Neuronal stem cell (in vitro differentiated cells): Measurements from ENCODE around the gene EIF4E.
A peak's percentile ranks its signal among the peaks of the same experiment; 100 is the strongest.

Experiments used
- DNase-seq: peaks from one replicate; pipeline ENCODE4 v3.0.0-alpha.2; 2013; ENCODE audit warnings: low spot score
- H2AFZ ChIP-seq: one replicate; pipeline ENCODE4 v1.6.1; 2013; ENCODE audit warnings: mild to moderate bottlenecking, low read length, inconsistent platforms
- H2AK5ac ChIP-seq: 2 replicates; pipeline ENCODE4 v1.6.1; 2013; ENCODE audit warnings: low read depth, mild to moderate bottlenecking, inconsistent platforms, low read length, moderate library complexity, mixed read lengths
- H2BK120ac ChIP-seq: 2 replicates; pipeline ENCODE4 v1.6.1; 2013; ENCODE audit warnings: low read depth, mild to moderate bottlenecking, inconsistent platforms, low read length, moderate library complexity, mixed read lengths
- H2BK12ac ChIP-seq: one replicate; pipeline ENCODE4 v1.6.1; 2013; ENCODE audit warnings: low read length, inconsistent platforms
- H2BK15ac ChIP-seq: 2 replicates; pipeline ENCODE4 v1.6.1; 2013; ENCODE audit warnings: mild to moderate bottlenecking, low read length, inconsistent platforms, mixed read lengths
- H2BK5ac ChIP-seq: one replicate; pipeline ENCODE4 v1.6.1; 2013; ENCODE audit warnings: inconsistent platforms, mild to moderate bottlenecking, low read length, moderate library complexity
- H3K14ac ChIP-seq: one replicate; pipeline ENCODE4 v1.6.1; 2013; ENCODE audit warnings: low read length, inconsistent platforms
- H3K18ac ChIP-seq: 2 replicates; pipeline ENCODE4 v1.6.1; 2013; ENCODE audit warnings: low read length, inconsistent platforms
- H3K23ac ChIP-seq: 2 replicates; pipeline ENCODE4 v1.6.1; 2013; ENCODE audit warnings: low read depth, mild to moderate bottlenecking, mixed read lengths, low read length, inconsistent platforms; ENCODE audit not compliant: poor library complexity
- H3K27ac ChIP-seq: replicated peaks from 3 replicates; pipeline ENCODE4 v1.5.1; 2013; ENCODE audit warnings: low read length, inconsistent platforms
- H3K27me3 ChIP-seq, 3 experiments: 2 replicates each; pipeline ENCODE4 v1.6.1; 2013; ENCODE audit warnings: low read length in 3 of 3, mild to moderate bottlenecking in 2 of 3, inconsistent platforms in 1 of 3, low read depth in 1 of 3, mixed read lengths in 1 of 3, moderate library complexity in 1 of 3; ENCODE audit not compliant: control insufficient read depth in 3 of 3, insufficient read depth in 3 of 3
- H3K36me3 ChIP-seq, 2 donors: replicated peaks in 1 of 2; 2 replicates each; pipeline ENCODE4 v1.6.1; 2013; ENCODE audit warnings: low read length in 2 of 2; ENCODE audit not compliant: control insufficient read depth in 2 of 2, insufficient read depth in 2 of 2
- H3K4ac ChIP-seq: 2 replicates; pipeline ENCODE4 v1.6.1; 2013; ENCODE audit warnings: inconsistent platforms, mild to moderate bottlenecking, low read length, moderate library complexity
- H3K4me1 ChIP-seq, 2 donors: 1 replicate in 1 of 2; 2 replicates in 1 of 2; pipeline ENCODE4 v1.6.1; 2013; ENCODE audit warnings: low read length in 2 of 2, low read depth in 1 of 2; ENCODE audit not compliant: control insufficient read depth in 2 of 2, insufficient read depth in 1 of 2
- H3K4me2 ChIP-seq: one replicate; pipeline ENCODE4 v1.6.1; 2013; ENCODE audit warnings: mild to moderate bottlenecking, low read length, inconsistent platforms; ENCODE audit not compliant: insufficient read depth, poor library complexity, severe bottlenecking
- H3K4me3 ChIP-seq, 2 donors: 2 replicates each; pipeline ENCODE4 v1.5.1; 2013; ENCODE audit warnings: low read length in 2 of 2, mild to moderate bottlenecking in 2 of 2, inconsistent platforms in 1 of 2, moderate library complexity in 1 of 2
- H3K79me1 ChIP-seq: one replicate; pipeline ENCODE4 v1.6.1; 2013; ENCODE audit warnings: low read depth, mild to moderate bottlenecking, inconsistent platforms, low read length, moderate library complexity
- H3K9ac ChIP-seq: one replicate; pipeline ENCODE4 v1.6.1; 2013; ENCODE audit warnings: mild to moderate bottlenecking, low read depth, low read length, inconsistent platforms; ENCODE audit not compliant: poor library complexity
- H3K9me3 ChIP-seq, 2 donors: replicated peaks in 1 of 2; 2 replicates each; pipeline versions ENCODE3 to v1.6.1; 2013; ENCODE audit warnings: low read length in 2 of 2, mild to moderate bottlenecking in 2 of 2, inconsistent platforms in 1 of 2, low read depth in 1 of 2, mixed read lengths in 1 of 2, moderate library complexity in 1 of 2; ENCODE audit not compliant: control insufficient read depth in 2 of 2, insufficient read depth in 1 of 2
- H4K8ac ChIP-seq: one replicate; pipeline ENCODE4 v1.6.1; 2013; ENCODE audit warnings: low read depth, mild to moderate bottlenecking, inconsistent platforms, low read length, moderate library complexity
- H4K91ac ChIP-seq: one replicate; pipeline ENCODE4 v1.6.1; 2013; ENCODE audit warnings: low read length, low read depth, mild to moderate bottlenecking, inconsistent platforms; ENCODE audit not compliant: poor library complexity
- WGBS, 2 donors: extraction: QIAGEN DNeasy Blood & Tissue Kit; methylation state at CpG; one replicate each; pipeline ENCODE4 v1.1.7; 2013; ENCODE audit warnings: missing lambda C conversion rate in 2 of 2, mixed read lengths in 1 of 2; ENCODE audit not compliant: insufficient read length in 2 of 2, insufficient replicate concordance in 1 of 2; ENCODE audit errors: extremely low coverage in 2 of 2; 5-methylcytosine and 5-hydroxymethylcytosine counted together

The EIF4E gene

DNA sequence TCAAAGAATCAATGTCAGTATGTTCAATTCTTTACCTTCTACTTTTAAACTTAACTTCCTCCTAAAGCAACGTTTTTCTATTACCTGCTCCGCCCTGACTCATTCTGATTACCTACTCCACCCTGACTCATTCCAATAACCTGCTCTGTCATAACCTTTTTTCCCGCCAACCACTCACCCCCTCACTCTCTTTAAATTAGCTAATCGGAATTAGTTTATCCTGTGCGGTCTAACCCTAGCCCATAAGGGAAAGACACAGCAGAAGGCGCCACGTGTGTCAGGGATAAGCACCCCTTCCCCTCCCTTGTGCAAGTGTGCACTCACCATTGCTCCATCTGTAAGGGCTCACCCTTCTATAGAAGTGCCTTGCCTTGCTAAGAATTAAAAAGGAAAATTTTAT, 64.4 kb downstream of the EIF4E start:
- Histone ChIP-seq H3K36me3 (no peaks in the 10 kb centered on the region), H3K4me3 (no peak overlapping the region), H3K23ac (no peak overlapping the region), H3K27me3 (no peaks in the 10 kb centered on the region), H2BK15ac (no peak overlapping the region), H2AFZ (no peak overlapping the region), H2BK120ac (no peak overlapping the region), H4K8ac (no peak overlapping the region), H3K9ac (no peak overlapping the region), H3K4me1 (no peaks in the 10 kb centered on the region), H4K91ac (no peak overlapping the region), H3K18ac (no peak overlapping the region), H2AK5ac (no peak overlapping the region), H3K79me1 (no peaks in the 10 kb centered on the region), H3K4me2 (no peak overlapping the region), H2BK12ac (no peak overlapping the region), H3K14ac (no peak overlapping the region), H2BK5ac (no peak overlapping the region), H3K27ac (no peak overlapping the region), H3K4ac (no peak overlapping the region), H3K9me3 (no peaks in the 10 kb centered on the region)
- no peak for DNase-seq
- 100% methylated on average over 2 of the region's 7 CpGs; no CpG with 5 or more reads in 1 of the 2 donors for WGBS, 2 donors

DNA sequence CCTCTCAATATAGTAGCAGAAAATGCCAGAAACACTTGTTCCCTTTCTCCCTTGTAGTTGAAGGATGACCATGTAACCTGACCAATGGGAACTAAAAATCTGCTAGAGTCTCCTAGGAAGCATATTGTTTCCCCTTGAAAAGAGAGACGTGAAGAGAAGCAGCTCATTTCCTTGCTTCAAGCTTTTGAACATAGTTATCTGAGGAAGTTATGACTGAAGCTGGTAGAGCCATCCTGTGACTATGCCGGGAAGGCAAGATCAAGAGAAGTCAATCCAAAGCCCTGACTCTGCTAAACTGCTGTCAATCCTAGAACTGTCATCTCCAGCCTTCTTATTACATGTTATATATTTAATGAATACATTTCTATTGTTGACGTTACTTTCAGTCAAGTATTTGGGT, 66.6 kb downstream of the EIF4E start:
- H3K4me1 ChIP-seq = no peaks in the 10 kb centered on the region
- no peaks in the 10 kb centered on the region for H3K79me1 ChIP-seq
- no peak for DNase-seq
- no peak overlapping the region for H2AK5ac ChIP-seq
- no peak overlapping the region for H4K8ac ChIP-seq
- H3K27ac ChIP-seq = no peak overlapping the region
- no peak overlapping the region for H2BK5ac ChIP-seq
- no peak overlapping the region for H3K18ac ChIP-seq
- H3K4me2 ChIP-seq = no peak overlapping the region
- no peak overlapping the region for H3K4me3 ChIP-seq
- no peak overlapping the region for H2AFZ ChIP-seq
- H3K4ac ChIP-seq = no peak overlapping the region
- no peak overlapping the region for H2BK120ac ChIP-seq
- no peak overlapping the region for H3K23ac ChIP-seq
- H3K9ac ChIP-seq = no peak overlapping the region
- no peak overlapping the region for H2BK15ac ChIP-seq
- WGBS, 2 donors = no CpG with 5 or more reads among the region's 3 CpGs
- H4K91ac ChIP-seq = no peak overlapping the region
- H3K14ac ChIP-seq = no peak overlapping the region
- no peaks in the 10 kb centered on the region for H3K9me3 ChIP-seq
- H3K27me3 ChIP-seq = no peaks in the 10 kb centered on the region
- H2BK12ac ChIP-seq = no peak overlapping the region
- H3K36me3 ChIP-seq = no peaks in the 10 kb centered on the region

- WGBS, 2 donors = no CpG with 5 or more reads among the region's 3 CpGs
- no peak overlapping the region for H3K9ac ChIP-seq
- no peak overlapping the region for H2BK5ac ChIP-seq
- H2BK12ac ChIP-seq = no peak overlapping the region
- H2BK15ac ChIP-seq = no peak overlapping the region
- no peaks in the 10 kb centered on the region for H3K27me3 ChIP-seq
- H4K8ac ChIP-seq = no peak overlapping the region
- H3K4me3 ChIP-seq = no peak overlapping the region
- H3K4me1 ChIP-seq = no peaks in the 10 kb centered on the region
- H2AK5ac ChIP-seq = no peak overlapping the region
- no peak overlapping the region for H3K14ac ChIP-seq
- no peaks in the 10 kb centered on the region for H3K9me3 ChIP-seq
- H3K36me3 ChIP-seq = no peaks in the 10 kb centered on the region
- no peak overlapping the region for H3K4ac ChIP-seq
- no peak overlapping the region for H3K23ac ChIP-seq
- no peak overlapping the region for H2BK120ac ChIP-seq
- H3K79me1 ChIP-seq = no peaks in the 10 kb centered on the region
- H2AFZ ChIP-seq = no peak overlapping the region
- H3K27ac ChIP-seq = no peak overlapping the region
- no peak overlapping the region for H3K18ac ChIP-seq
- DNase-seq = no peak
- no peak overlapping the region for H4K91ac ChIP-seq
- H3K4me2 ChIP-seq = no peak overlapping the region
Measured at GRCh38 chr4:98861100-98861884, 67.6 kb downstream of the EIF4E start.

DNA sequence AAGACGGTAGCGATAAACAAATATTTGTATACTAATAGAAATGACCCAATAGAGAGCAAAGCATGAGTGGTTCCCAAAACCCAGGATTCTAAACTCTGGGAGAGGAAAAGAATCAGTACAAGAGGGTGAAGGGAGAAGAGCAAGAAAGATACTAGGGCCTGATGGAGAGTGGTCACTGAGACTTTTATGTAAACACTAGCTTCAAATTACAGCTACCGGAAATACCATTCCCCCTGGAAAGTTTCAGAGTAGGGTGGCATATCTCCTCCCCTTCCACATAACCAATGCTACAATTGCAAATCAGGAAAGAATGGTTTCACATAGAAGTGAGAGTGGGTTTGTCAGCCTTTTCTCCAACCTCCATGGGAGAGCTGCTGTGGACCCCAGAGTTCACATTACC, 77.1 kb downstream of the EIF4E start:
- Histone ChIP-seq H3K18ac (no peak overlapping the region), H2BK5ac (no peak overlapping the region), H3K4me1 (no peaks in the 10 kb centered on the region), H2AK5ac (no peak overlapping the region), H3K27me3 (no peaks in the 10 kb centered on the region), H4K91ac (no peak overlapping the region), H3K36me3 (no peaks in the 10 kb centered on the region), H3K14ac (no peak overlapping the region), H3K4ac (no peak overlapping the region), H3K9ac (no peak overlapping the region), H2BK15ac (no peak overlapping the region), H2BK12ac (no peak overlapping the region), H4K8ac (no peak overlapping the region), H3K79me1 (no peaks in the 10 kb centered on the region), H3K9me3 (no peaks in the 10 kb centered on the region), H2BK120ac (no peak overlapping the region), H3K4me3 (no peak overlapping the region), H3K23ac (no peak overlapping the region), H3K27ac (no peak overlapping the region), H3K4me2 (no peak overlapping the region), H2AFZ (peak overlapping the region; percentile 39)
- WGBS, 2 donors = 100% methylated on average over 2 of the region's 3 CpGs; no CpG with 5 or more reads in 1 of the 2 donors
- no peak for DNase-seq
